ENCODE results near the gene NOL4L. TPM values are rescaled to one million over a fixed set of nuclear protein-coding genes. Genes with fewer than 3 reads are reported as not detected.
A peak's percentile ranks its signal among the peaks of the same experiment; 100 is the strongest.

The NOL4L gene
- total and polyA plus RNA-seq, 7 donors, result 0.61 to 2.7 (median 1.3) TPM

DNA sequence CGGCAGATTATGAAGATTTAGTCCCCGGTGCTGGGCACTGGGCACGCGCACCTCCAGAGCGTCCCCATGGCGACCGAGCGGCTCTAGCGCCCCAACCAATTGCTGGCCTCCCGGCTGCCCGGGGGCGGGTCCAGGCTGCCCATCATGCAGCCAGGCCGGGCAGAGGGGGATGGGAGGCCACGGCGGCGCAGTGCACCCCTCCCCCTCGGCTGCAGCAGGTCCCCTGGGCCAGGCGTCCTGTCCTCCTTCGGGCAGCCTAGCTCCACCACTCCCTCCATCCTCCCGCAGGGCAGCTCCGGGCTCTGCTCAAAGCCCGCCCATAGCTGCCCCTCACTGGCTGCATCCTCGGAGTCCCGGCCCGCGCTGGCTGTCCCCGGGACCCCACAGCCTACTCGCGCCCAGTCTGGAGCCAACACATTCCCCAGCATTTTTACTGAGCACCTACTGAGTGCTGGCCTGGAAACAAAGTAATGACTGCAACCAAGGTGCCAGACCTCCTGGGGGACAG is 127.6 kb downstream of the NOL4L start:
- DNase-seq (peak; percentile 55 to 72), ATAC-seq (peak; percentile 66 to 83 (median 75))
- Histone ChIP-seq H3K36me3 (ENCODE audit: insufficient read depth in 1 of 2, low read depth in 1 of 2) (peaks cover 0 to 3% of the 10 kb centered on the region in 2 donors), H3K27ac (no peak overlapping the region), H3K4me1 (peaks cover 11% of the 10 kb centered on the region), H3K4me3 (peak overlapping the region; percentile 65), H3K9me3 (no peaks in the 10 kb centered on the region), H3K27me3 (ENCODE audit: insufficient read depth in 3 of 3, low read length in 2 of 3) (no peaks in the 10 kb centered on the region)
- intact Hi-C loops (cut with DNase I), result no loop called here
- WGBS, 3 donors, result 7 to 12% (median 10%) methylated on average over 23 to 29 of the region's 29 CpGs
- TF ChIP-seq, protein P1, sequence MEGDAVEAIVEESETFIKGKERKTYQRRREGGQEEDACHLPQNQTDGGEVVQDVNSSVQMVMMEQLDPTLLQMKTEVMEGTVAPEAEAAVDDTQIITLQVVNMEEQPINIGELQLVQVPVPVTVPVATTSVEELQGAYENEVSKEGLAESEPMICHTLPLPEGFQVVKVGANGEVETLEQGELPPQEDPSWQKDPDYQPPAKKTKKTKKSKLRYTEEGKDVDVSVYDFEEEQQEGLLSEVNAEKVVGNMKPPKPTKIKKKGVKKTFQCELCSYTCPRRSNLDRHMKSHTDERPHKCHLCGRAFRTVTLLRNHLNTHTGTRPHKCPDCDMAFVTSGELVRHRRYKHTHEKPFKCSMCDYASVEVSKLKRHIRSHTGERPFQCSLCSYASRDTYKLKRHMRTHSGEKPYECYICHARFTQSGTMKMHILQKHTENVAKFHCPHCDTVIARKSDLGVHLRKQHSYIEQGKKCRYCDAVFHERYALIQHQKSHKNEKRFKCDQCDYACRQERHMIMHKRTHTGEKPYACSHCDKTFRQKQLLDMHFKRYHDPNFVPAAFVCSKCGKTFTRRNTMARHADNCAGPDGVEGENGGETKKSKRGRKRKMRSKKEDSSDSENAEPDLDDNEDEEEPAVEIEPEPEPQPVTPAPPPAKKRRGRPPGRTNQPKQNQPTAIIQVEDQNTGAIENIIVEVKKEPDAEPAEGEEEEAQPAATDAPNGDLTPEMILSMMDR (IDR thresholded peaks at IDR 0.05), result no peak

DNA sequence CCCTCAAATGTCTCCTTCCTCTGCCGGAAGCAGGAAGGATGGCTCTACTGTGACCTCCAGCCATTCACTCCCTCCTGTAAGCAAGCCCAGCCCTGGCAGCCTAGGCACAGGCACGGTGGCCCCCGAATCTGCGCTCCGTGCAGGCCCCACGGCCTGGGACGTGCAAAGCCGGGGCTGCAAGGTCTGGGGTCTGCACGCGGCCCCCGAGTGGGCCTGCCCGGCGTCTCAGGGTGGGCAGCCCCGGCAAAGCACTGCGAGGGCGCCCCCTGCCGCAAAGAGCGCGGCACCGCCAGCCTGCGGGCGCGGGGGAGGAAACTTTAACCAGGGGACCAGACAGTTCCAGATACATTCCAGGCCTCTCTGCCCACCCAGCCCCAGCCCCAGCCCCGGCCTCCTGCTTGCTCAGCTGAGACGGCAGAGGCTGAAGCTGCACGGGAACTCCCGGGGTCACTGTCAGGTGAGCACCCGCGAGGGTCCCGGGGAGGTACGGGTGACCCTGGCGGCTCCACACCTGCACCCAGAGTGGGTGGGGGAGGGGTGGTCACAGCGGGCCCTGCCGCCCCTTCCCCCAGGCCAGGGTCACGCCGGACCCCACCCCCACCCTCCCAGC is 128.2 kb downstream of the NOL4L start:
- peak; percentile 53 to 87 (median 72) for ATAC-seq
- peaks cover 11% of the 10 kb centered on the region for H3K4me1 ChIP-seq
- H3K27ac ChIP-seq, result no peak overlapping the region
- DNase-seq, result peak; percentile 60 to 61
- H3K27me3 ChIP-seq (ENCODE audit: insufficient read depth in 3 of 3, low read length in 2 of 3), result no peaks in the 10 kb centered on the region
- TF ChIP-seq, protein P1 (IDR thresholded peaks at IDR 0.05), result peak; percentile 77
- 4 to 11% (median 11%) methylated on average over 23 to 36 of the region's 36 CpGs for WGBS, 3 donors
- H3K9me3 ChIP-seq, result no peaks in the 10 kb centered on the region
- intact Hi-C loops (cut with DNase I), result no loop called here
- peaks cover 0 to 7% of the 10 kb centered on the region in 2 donors for H3K36me3 ChIP-seq (ENCODE audit: insufficient read depth in 1 of 2, low read depth in 1 of 2)
- peak overlapping the region; percentile 65 for H3K4me3 ChIP-seq

GRCh38 chr20:32455901-32456701 is 129.0 kb downstream of the NOL4L start:
- DNase-seq (peak in 1 of 2 donors; percentile 54), ATAC-seq (no peak)
- TF ChIP-seq, protein P1 (IDR thresholded peaks at IDR 0.05), result no peak
- no peaks in the 10 kb centered on the region for H3K27me3 ChIP-seq (ENCODE audit: insufficient read depth in 3 of 3, low read length in 2 of 3)
- H3K4me1 ChIP-seq, result peaks cover 11% of the 10 kb centered on the region
- H3K9me3 ChIP-seq, result no peaks in the 10 kb centered on the region
- H3K27ac ChIP-seq, result no peak overlapping the region
- intact Hi-C loops (cut with DNase I), result no loop called here
- no peak overlapping the region for H3K4me3 ChIP-seq
- WGBS, 3 donors, result 79 to 83% (median 82%) methylated on average over 35 of the region's 35 CpGs
- peaks cover 0 to 9% of the 10 kb centered on the region in 2 donors for H3K36me3 ChIP-seq (ENCODE audit: insufficient read depth in 1 of 2, low read depth in 1 of 2)

DNA sequence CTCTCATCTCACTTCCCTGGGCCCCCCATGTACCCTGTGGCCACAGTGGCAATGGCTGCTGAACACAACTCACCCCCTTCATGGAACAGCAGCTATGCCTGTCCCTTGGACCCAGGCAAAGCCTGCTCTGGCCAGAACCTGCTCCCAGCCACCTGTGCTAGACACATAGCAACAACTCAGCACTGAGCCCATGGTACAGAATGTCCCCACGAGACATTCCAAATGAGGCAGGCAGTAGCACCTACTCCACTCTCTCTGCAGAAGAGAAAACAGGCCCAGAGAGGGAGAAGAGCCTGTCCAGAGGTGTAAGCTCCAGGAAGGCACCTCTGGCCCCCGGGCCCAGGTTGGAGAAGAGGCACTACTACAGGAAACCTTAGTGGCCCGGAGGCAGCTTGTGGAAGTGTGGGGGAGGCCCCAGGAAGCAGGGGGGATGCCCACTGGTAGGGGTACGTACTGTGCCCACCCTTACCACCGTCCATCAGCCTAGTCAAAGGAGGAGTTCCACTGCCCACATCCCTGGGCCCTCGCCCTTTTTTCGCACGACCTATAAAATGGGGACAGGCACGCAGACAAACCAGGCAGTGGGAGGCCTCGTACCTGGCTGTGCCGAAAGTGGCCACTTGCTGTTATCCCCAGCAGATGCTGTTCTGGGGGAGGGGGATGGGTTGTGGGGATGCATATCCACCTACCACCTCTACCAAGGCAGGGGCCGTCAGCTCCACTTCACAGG is 129.8 kb downstream of the NOL4L start:
- Histone ChIP-seq H3K4me1 (peaks cover 15% of the 10 kb centered on the region), H3K4me3 (no peak overlapping the region), H3K36me3 (ENCODE audit: insufficient read depth in 1 of 2, low read depth in 1 of 2) (peaks cover 0 to 9% of the 10 kb centered on the region in 2 donors), H3K27ac (no peak overlapping the region), H3K9me3 (no peaks in the 10 kb centered on the region), H3K27me3 (ENCODE audit: insufficient read depth in 3 of 3, low read length in 2 of 3) (no peaks in the 10 kb centered on the region)
- TF ChIP-seq, protein P1 (IDR thresholded peaks at IDR 0.05), result no peak
- peak in 2 of 4 donors; percentile 16 to 27 for ATAC-seq
- WGBS, 3 donors, result 79 to 90% (median 84%) methylated on average over 11 to 12 of the region's 12 CpGs
- intact Hi-C loops (cut with DNase I), result no loop called here
- DNase-seq, result peak in 1 of 2 donors; percentile 41
